Endothelial cell of umbilical vein (primary cell): Measurements from ENCODE around the gene ATP8A1.

Experiments used
- CTCF ChIP-seq, 2 donors: IDR thresholded peaks; 1 replicate in 1 of 2; 2 replicates in 1 of 2; pipeline ENCODE4 v1.5.1; 2011; ENCODE audit warnings: low read length in 2 of 2, mild to moderate bottlenecking in 2 of 2, moderate library complexity in 2 of 2, control low read depth in 1 of 2, inconsistent platforms in 1 of 2, low read depth in 1 of 2; ENCODE audit not compliant: insufficient read depth in 1 of 2; ENCODE audit errors: extremely low read depth in 1 of 2
- EZH2 ChIP-seq: IDR thresholded peaks from 2 replicates; pipeline ENCODE4 v1.6.1; 2012; ENCODE audit warnings: borderline replicate concordance, low read depth, mild to moderate bottlenecking, moderate library complexity, low read length, inconsistent platforms; ENCODE audit not compliant: severe bottlenecking
- GATA2 ChIP-seq: IDR thresholded peaks from 2 replicates; pipeline ENCODE4 v1.7.0; 2011; ENCODE audit warnings: low read depth, mild to moderate bottlenecking, moderate library complexity, mixed read lengths, low read length; ENCODE audit not compliant: insufficient read length, insufficient read depth
- MAX ChIP-seq: IDR thresholded peaks from 2 replicates; pipeline ENCODE4 v1.6.1; 2011; ENCODE audit not compliant: insufficient read depth, insufficient read length
- POLR2A ChIP-seq: IDR thresholded peaks from 2 replicates; pipeline ENCODE4 v1.6.1; 2012; ENCODE audit warnings: low read depth, mild to moderate bottlenecking, control low read depth, low read length

GRCh38 chr4:42490015-42490414 lies 166.9 kb downstream of the ATP8A1 start:
- TF ChIP-seq MAX: no peak
- no peak for TF ChIP-seq GATA2
- TF ChIP-seq CTCF (IDR thresholded peaks at IDR 0.05; ENCODE audit: extremely low read depth in 1 of 2, insufficient read depth in 1 of 2, low read depth in 1 of 2, low read length in 2 of 2): no peak
- TF ChIP-seq POLR2A: no peak
- no peak for TF ChIP-seq EZH2
